GM21786 (cell line): ENCODE data around the gene CEP295NL.
"Not testable (repeated sequence)": the region's sequence is repeated elsewhere in the genome, so short reads cannot be mapped to it uniquely, and the experiment has no call there.

Experiments
- ATAC-seq: cut with Tn5 transposase; IDR thresholded peaks from one replicate; pipeline ENCODE4 v1.9.1; 2021; ENCODE audit not compliant: unreplicated experiment

CEP295NL gene

DNA sequence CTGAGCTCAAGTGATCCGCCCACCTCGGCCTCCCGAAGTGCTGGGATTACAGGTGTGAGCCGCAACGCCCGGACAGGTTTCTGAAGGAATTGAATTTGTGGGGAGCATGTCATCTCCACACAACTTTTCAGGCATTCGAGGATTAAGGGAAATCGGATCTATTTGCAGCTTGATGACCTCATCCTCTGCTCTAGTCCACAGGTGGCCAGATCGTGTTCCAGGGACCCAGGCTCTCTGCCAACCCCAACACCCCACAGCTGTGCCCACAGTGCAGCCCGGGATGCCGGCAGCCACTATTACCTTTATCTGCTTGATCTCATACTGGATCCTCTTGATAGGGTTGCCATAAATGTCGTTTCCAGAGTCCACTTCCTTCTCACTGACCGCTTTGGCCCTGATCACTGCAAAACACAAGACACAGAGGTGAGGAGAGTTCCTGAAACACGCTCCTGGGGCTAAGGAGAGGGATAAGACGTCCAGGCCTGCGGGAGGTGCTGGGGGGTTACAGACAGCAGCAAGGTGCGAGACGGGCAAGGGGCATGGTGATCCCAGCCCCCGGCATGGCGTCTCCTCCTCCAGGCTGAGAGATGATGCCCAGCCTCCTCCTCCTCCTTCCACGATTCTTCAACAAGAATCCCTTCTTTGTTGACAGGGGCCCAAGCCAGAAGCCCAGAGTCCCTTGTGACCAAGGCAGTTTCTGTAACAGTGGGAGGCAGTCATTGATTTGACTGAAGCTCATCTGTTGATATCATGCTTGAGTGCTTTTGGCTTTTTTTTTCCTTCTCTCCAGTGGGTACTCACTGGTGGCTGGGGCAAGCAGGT is 29.3 kb downstream of the CEP295NL start:
- no peak for ATAC-seq

DNA sequence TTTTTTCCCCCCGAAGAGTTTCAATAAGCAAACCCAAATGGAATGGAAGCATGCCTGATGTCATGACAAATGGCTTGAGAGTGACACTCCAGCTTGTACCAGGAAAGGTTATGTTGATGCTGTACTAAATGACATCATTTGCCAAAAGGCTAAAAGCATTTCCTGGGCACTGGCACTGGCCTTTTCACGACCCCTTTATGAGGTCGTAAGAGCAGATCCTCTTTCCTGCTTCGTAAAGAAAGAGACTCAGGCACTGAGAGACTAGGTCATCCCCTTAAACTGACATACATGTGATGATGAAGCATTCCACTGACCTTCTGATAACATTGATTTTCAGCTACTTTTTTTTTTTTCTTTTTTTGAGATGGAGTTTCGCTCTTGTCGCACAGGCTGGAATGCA is 30.5 kb downstream of the CEP295NL start:
- ATAC-seq = no peak

DNA sequence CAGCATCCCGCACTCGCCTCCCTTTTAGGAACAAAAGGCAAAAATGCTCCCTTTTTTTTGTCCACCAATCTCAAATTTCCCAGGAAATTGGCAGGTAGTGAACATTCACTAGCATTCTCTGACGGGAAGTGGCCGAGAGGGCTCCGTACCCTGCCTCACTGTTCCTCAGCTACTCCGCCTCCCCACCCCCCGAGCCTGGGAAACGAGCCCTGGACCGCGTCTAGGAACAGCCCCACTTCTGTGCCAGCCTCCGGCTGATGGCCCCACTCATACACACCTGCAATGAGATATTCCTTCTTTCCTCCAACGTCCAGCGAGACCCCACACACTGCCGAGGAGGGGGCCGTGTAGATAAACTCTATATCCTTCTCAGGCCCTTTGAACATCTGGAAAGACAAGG is 32.4 kb downstream of the CEP295NL start:
- no peak for ATAC-seq

GRCh38 chr17:78868391-78868790 is 34.6 kb downstream of the CEP295NL start:
- ATAC-seq = no peak

GRCh38 chr17:78867046-78867445 is 36.0 kb downstream of the CEP295NL start:
- not testable (repeated sequence) for ATAC-seq

GRCh38 chr17:78865682-78866390 is 37.2 kb downstream of the CEP295NL start:
- no peak for ATAC-seq

DNA sequence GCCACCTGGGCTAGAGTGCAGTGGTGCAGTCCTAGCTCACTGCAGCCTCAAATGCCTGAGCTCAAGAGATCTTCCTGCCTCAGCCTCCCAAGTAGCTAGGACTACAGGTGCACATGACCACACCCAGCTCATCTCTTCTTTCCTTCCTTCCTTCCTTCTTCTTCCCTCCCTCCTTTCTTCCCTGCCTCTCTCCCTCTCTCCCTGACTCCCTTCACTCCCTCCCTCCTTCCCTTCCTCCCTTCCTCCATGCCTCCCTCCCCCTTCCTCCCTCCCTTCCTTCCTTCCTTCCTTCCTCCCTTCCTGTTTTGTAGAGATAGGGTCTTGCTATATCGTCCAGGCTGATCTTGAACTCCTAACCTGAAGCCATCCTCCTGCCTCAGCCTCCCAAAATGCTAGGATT is 38.9 kb downstream of the CEP295NL start:
- ATAC-seq = no peak

DNA sequence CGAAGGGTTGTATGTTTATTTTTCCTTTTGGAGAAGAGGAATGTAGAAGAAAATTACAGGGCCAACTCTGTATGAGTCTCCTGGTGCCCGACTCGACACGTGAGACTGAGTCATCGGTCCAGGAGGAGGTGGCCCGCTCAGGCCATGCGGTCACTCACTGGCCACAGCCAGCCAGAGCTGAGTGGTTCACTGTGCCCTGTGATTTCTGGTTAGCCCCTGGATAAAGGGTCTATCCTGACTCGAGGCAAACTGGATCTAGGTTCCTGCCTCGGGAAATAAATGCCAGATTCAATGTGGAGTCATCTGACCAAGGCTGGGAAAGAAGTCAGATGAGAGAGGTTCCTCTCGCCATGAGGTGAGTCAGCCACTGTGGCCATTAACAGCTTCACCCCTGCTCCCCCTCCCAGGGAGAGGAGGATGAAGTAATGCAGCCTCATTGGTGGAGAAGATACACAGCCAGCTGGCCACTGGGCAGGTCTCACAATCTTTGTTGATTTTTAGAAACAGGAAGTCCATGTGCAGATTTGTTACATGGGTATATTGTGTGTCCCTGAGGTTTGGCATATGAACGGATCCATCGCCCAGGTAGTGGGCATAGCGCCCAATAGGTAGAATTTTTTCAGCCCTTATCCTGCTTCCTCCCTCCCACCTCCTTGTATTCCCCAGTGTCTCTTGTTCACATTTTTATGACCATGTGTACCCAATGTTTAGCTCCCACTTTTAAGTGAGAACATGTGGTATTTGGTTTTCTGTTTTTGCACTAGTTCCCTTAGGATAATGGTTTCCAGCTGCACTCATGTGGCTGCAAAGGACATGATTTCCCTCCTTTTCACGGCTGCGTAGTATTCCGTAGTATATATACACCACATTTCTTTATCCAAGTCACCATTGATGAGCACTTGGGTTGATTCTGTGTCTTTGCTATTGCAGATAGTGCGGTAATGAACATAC is 40.7 kb downstream of the CEP295NL start:
- no peak for ATAC-seq

DNA sequence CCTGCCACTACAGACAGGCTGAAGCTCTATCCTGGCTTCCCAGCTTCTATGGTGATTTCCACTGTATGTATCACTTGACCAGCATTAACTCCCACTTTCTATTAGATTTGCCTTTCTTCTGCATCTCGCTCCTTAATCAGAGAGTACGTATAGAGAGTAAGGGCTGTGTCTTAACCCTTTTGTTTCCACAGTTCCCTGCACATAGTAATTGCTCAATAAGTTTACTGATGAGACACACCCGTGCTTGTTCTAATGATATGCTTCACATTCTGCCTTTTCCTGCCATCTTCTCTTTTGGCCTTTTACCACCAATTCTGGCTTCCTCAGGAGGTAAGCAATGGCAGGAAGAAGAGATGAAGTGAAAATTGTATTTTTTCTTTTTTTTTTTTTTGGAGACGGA is 41.8 kb downstream of the CEP295NL start:
- no peak for ATAC-seq

GRCh38 chr17:78859051-78859450 is 44.0 kb downstream of the CEP295NL start:
- no peak for ATAC-seq

- no peak for ATAC-seq
Measured at GRCh38 chr17:78857266-78857665, 45.7 kb downstream of the CEP295NL start.

DNA sequence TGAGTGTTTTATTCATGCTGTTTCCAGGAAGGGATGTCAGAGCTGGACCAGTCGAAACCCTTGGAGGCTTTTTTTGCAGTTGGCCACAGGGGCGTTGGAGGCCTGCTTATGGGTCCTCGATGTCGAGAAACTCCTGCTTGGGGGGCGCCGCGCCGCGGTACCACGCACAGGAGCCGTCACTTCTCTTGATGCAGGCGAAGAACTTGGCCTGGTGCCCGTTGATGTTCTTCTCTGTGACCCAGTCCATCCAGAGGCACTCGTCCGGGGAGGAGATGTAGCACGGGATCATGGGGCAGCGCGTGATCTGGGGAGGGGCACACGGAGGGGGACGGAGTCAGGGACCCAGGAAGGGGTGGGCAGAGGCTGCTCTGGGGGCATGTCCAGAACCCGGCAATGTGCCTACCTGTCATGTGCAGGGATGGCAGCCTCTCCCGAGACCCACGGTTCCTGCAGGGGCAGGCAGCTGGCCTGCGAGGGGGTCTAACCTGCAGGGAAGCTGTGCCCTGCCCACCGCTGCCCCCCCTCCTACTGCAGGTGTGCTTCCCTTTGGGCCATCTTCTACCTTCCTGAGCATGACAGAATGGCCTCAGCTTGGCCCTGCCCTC is 47.3 kb downstream of the CEP295NL start:
- no peak for ATAC-seq

GRCh38 chr17:78854508-78854907 is 48.5 kb downstream of the CEP295NL start:
- ATAC-seq = no peak

GRCh38 chr17:78853926-78854394 is 49.0 kb downstream of the CEP295NL start:
- ATAC-seq = no peak

DNA sequence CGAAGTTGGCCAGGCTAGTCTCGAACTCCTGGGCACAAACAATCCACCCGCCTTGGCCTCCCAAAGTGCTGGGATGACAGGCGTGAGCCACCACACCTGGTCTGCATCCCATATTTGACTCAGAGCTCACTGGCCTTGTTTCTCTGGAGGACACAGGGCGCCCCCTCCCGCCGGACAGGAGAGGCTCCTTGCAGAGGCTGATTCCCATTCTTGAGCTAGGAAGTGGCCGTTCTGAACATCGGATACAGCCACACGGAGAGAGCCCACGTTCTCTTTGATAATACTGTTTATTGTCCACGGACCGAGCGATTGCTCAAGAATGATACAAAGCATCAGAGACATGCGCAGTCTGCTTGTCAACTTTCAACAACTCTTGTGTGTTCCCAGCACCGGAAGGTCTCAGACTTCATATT is 50.3 kb downstream of the CEP295NL start:
- ATAC-seq = no peak

- ATAC-seq = no peak
Measured at GRCh38 chr17:78849026-78849425, 54.0 kb downstream of the CEP295NL start.

DNA sequence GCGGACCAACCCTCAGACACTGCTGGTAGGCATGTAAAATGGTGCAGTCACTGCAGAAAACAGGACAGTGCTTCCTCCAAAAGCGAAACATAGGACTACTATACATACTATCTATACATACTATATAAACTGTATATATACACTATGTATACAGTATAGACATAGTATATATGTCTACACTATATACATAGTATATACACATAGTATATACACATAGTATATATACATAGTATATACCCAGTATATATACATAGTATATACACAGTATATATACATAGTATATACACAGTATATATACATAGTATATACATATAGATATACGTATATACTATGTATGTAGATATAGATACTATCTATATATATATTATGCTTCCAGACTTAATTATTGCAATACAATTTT is 55.9 kb downstream of the CEP295NL start:
- ATAC-seq = no peak

DNA sequence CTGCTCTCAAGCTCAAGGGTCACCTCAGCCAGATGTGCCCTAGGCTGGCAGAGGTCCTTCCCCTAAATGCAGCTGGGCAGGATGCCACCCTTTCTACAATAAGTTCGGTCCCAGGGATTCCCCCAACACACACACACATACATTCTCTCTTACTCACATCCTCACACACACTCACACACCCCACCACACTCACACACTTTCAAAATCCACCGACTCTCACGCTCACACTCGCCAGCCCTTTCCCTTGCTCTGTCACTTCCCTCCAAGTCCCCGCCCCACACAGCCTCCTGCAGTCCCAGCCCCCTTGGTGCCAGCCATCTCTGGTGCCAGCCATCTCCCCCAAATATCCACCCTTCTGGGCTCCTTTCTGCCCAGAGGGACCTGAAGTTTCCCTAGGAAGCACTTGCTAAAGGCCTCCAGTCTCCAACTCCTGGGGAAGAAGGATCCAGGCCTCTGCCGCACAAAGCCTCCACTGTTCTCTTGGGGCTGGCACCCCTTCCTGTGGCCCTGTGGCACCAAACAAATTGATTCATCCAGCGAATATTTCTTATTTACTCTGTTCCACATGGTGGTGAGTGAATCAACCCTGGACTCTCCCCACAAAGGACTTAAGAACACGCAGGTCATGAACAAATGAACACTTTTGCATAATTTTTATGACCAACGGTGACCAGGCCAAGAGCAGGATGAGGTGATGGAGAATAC is 58.5 kb downstream of the CEP295NL start:
- no peak for ATAC-seq

- no peak for ATAC-seq
Measured at GRCh38 chr17:78842881-78843565, 60.0 kb downstream of the CEP295NL start.
